Activated CD4-positive, alpha-beta T cell treated with anti-CD3 and anti-CD28 coated beads, Interleukin-10, Interleukin-2, amounts not matched to agents 100 ng/mL and 50 ng/mL, durations not matched to agents 16 hours and 8 hours (primary cell): ENCODE measurements around the gene HIGD1B.
A peak's percentile ranks its signal among the peaks of the same experiment; 100 is the strongest.

Experiments
- DNase-seq: peaks from one replicate; pipeline ENCODE4 v3.0.0-alpha.2; 2020

Gene HIGD1B

GRCh38 chr17:44880062-44880461, 32.4 kb downstream of the HIGD1B start:
- no peak for DNase-seq

GRCh38 chr17:44881145-44881544, 33.5 kb downstream of the HIGD1B start:
- DNase-seq: no peak

GRCh38 chr17:44884941-44885340, 37.3 kb downstream of the HIGD1B start:
- no peak for DNase-seq

- DNase-seq: no peak
These were observed 39.3 kb downstream of the HIGD1B start for GRCh38 chr17:44887016-44887415.

GRCh38 chr17:44887971-44888954, 40.6 kb downstream of the HIGD1B start:
- peak; percentile 44 for DNase-seq

GRCh38 chr17:44889003-44889402, 41.3 kb downstream of the HIGD1B start:
- DNase-seq: no peak

- DNase-seq: no peak
These were observed 44.6 kb downstream of the HIGD1B start for GRCh38 chr17:44892250-44892649.

- no peak for DNase-seq
These were observed 47.0 kb downstream of the HIGD1B start for GRCh38 chr17:44894642-44895041.

GRCh38 chr17:44898768-44899073, 51.0 kb downstream of the HIGD1B start:
- peak; percentile 44 for DNase-seq

- DNase-seq: peak; percentile 93
These were observed 51.5 kb downstream of the HIGD1B start, which contains the start of gene EFTUD2 for GRCh38 chr17:44899074-44899782. EFTUD2 (minus strand) TSS chr17:44899445; CDS start chr17:44894521, 4,924 bp downstream.
